Fibroblast of skin of back (primary cell): ENCODE data around the gene RNF152.
A peak's percentile ranks its signal among the peaks of the same experiment; 100 is the strongest.

ENCODE experiments used
- DNase-seq: peaks from one replicate; pipeline ENCODE4 v3.0.0-alpha.2; 2013

The RNF152 gene

DNA sequence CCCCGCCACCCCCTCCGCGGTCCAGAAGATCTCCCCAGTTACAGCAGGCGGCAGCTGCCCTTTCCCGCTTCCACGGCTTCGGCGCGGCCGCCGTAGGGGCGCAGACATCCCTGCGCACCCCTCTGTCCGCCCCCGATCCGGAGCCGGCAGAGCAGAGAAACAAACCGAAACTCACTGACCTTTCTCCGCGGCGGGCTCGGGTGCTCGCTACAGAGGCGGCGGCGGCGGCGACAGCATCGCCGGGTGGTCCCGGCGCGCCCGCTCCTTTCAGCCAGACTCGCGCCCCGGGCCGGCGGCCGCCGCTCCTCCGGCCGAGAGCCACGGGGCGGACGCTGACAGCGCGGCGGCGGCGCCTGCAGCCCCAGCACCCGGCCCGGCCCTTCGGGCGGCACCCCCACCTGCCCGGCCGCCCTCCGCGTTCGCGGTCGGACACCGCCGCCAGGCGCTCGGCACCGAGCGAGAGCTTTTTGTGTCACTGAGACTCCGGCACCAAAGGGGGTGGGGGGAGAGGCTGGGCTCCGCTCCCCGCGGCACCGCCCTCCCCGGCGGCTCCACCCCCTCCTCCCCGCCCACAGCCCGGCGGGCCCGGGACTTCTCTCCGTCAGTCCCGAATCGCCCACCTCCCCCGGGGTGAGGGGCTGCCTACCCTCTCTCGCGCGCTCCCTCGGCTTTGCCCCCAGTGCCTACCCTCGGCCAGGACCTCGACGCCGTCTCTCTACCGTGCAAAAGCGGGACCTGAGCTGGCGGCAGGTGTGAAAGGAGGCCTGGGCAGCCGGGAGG lies 1.4 kb upstream of the RNF152 start:
- peak; percentile 83 for DNase-seq

- peak; percentile 59 for DNase-seq
Observed at GRCh38 chr18:61893309-61893970, 633 bp upstream of the RNF152 start.

GRCh38 chr18:61891894-61892293 lies 913 bp downstream of the RNF152 start:
- DNase-seq, result no peak

GRCh38 chr18:61891271-61891670 lies 1.5 kb downstream of the RNF152 start:
- peak; percentile 24 for DNase-seq

DNA sequence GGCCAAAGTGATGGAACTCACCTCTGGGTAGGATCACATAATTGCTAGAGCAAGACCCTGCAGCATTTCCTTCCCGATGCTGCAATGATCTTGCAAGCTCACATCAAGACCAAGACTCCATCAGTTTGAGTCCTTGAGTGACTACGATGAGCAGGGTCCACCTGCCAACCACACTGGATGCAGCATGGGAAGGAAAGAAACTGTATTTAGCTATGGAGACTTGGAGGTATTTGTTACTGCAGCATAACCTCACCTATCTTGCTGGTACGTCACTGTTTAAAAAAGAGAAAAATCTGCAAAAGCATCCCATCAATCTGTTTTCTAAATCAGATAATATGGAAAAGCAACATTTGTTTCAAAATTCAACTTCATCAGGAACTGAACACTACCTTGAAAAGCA lies 2.5 kb downstream of the RNF152 start:
- DNase-seq, result no peak

GRCh38 chr18:61889541-61889940 lies 3.3 kb downstream of the RNF152 start:
- no peak for DNase-seq

- no peak for DNase-seq
Observed at GRCh38 chr18:61888622-61889021, 4.2 kb downstream of the RNF152 start.

DNA sequence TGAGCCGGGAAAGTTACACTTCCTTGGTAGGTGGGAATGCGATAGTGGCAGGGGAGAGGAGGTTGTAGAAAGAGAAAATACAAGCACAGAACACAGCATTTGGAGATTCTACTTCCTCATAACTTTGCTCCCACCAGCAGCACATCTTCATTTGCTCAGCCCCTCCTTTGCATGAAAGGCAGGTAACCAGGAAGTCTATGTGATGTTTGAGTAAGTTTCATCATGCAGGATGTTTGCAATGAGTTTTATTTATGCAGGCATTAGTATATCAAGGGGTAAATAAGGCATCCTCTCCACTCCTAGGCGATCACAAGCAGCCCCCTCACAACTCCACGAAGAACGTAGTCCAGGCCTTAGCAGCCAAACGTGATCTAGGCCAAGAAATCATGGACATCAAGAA lies 5.0 kb downstream of the RNF152 start:
- DNase-seq, result no peak

GRCh38 chr18:61883547-61883946 lies 9.3 kb downstream of the RNF152 start:
- DNase-seq, result peak; percentile 33

- peak; percentile 88 for DNase-seq
Observed at GRCh38 chr18:61882296-61883004, 10.4 kb downstream of the RNF152 start.

- DNase-seq, result no peak
Observed at GRCh38 chr18:61876899-61877298, 15.9 kb downstream of the RNF152 start.

DNA sequence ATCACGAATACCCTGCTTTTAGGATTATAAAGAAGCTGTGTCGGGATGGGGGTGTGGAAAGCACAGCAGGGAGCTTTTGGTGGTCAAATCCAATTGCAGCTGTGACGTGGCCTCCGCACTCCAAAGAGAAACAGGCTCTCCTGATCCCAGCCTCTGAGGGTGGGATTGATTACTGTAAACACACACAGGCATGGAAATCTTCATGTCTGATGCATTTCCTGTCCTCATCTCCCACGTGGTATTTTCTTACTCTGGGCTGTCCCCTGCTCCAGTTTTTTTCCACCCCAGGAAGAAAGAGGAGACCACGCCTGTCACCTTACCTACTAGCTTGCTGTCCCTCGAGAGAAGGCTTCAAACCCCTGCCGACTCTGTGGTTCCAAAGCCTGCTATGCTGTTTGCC lies 22.7 kb downstream of the RNF152 start:
- peak; percentile 87 for DNase-seq

- DNase-seq, result no peak
Observed at GRCh38 chr18:61869636-61870035, 23.2 kb downstream of the RNF152 start.

GRCh38 chr18:61865466-61866175 lies 27.2 kb downstream of the RNF152 start:
- no peak for DNase-seq

DNA sequence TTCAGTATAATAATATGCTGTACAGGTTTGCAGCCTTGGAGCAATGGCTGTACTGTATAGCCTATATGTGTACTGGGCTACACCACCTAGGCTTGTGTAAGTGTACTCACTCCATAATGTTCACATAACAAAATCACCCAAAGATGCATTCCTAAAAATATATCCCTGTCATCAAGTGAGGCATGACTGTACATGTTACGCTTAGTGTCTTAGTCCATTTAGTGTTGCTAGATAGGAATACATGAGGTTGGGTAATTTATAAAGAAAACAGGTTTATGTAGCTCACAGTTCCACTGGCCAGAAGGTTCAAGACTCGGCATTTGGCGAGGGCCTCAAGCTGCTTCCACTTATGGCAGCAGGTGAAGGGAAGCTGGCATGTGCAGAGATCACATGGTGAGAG lies 31.4 kb downstream of the RNF152 start:
- no peak for DNase-seq

DNA sequence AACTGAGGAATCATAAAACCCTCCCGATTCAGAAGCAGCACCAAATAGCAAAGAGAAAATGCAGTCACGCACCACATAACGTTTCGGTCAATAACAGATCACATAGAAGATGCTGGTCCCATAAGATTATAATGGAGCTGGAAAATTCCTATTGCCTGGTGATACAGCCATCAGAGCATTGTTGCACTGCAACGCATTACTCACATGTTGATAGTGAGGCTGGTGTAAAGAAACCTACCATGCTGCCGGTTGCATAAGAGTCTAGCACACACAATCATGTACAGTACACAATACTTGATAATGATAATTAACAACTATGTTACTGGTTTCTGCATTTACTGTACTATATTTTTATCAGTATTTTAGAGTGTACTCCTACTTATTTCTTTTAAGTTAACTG lies 32.5 kb downstream of the RNF152 start:
- no peak for DNase-seq

GRCh38 chr18:61859113-61859512 lies 33.7 kb downstream of the RNF152 start:
- no peak for DNase-seq

- DNase-seq, result no peak
Observed at GRCh38 chr18:61856678-61857077, 36.1 kb downstream of the RNF152 start.

DNA sequence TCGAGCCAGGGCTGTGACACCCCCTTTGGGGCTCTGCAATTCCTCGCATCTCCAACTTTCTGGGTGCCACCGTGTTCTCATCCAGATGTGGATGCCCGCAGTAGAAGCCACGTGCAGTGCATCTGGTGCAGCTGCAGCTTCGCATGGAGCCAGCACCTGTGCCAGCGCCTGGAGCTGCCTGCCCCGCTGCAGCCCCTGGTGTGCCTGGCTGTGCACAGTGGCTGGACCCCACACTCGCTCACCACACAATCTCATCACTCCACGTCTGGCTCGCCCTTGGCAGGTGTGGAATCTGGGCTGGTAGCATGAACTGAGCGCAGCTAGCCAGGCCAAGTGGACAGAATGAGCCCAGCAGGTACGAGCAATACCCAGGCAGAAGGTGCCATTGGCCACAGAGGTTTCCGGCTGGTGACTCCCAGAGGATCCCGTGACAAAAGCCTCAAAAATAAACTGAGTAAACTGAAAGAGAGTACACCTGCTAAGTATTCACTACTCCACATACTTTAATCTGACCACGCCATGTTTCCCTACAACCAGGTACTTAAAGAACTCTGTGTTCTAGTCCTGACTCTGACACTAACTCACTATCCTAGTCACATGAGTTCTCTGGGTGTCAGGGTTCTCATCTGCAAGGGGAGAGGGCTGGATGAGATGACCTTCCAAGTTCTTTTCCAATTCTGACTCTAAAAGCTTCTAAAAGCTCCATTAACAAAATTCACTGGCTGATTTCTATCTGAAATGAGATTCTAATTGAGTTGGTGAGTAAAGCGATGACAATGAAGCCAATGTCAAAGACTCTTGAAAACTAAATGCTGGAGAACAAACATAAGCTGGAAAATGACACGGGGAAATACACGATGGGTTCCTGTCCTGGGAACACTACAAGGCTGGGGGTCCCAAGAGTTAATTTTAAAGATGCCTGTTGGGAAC lies 37.1 kb downstream of the RNF152 start:
- no peak for DNase-seq

- DNase-seq, result peak; percentile 54
Observed at GRCh38 chr18:61854578-61855448, 38.0 kb downstream of the RNF152 start.

DNA sequence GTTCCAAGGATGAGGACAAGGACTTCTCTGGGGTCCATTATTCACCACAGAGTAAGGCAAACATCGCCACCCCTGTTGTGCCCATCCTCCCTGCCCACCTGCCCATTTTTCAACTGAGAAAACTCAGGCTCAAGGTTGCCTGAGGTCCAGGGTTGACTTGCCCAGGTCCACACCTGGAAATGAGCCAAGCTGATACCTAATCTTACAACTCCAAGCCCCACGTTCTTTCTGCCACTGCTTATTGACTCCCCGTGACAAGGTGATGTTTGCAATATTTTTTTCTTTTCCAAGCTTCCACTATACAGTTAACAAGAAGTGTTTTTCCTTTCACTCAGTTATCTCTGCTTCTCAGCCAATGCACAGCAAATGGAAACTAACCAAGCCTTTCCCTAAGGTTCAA lies 39.0 kb downstream of the RNF152 start:
- DNase-seq, result no peak
